A549 treated with GW870086 at 1 μM for 4 hours (cell line): ENCODE data around the gene TRPM6. TPM values are rescaled to one million over a fixed set of nuclear protein-coding genes. Genes with fewer than 3 reads are reported as not detected.

Experiments used
- total RNA-seq: library from RNA; stranded (reverse); fragments of 200-300 nt; extraction: Qiagen RNA extraction; gene quantifications from 5 replicates; pipeline ENCODE4 v1.2.3, GENCODE V29; 2022; ENCODE audit warnings: low read depth

The TRPM6 gene
- total RNA-seq, result 1.5 to 2.0 TPM (median 1.9 TPM) in 5 replicates

GRCh38 chr9:74887041-74887980 lies at the start of gene TRPM6:
TSS of gene TRPM6 (minus strand) at chr9:74887921. CDS start at chr9:74887856, 65 bp downstream.

Other genes starting within 250 kb of the TRPM6 start
- 7.8 to 12.5 TPM (median 11.2 TPM) in 5 replicates for gene C9orf40, start 65.0 kb upstream of the TRPM6 start, total RNA-seq
- 9.2 to 14.6 TPM (median 13.7 TPM) in 5 replicates for gene CARNMT1, start 140.4 kb upstream of the TRPM6 start, total RNA-seq
- gene NMRK1, start 200.2 kb upstream of the TRPM6 start, total RNA-seq, result 4.6 to 6.5 TPM (median 5.9 TPM) in 5 replicates
- gene OSTF1, start 200.6 kb upstream of the TRPM6 start, total RNA-seq, result 14.8 to 18.3 TPM (median 15.7 TPM) in 5 replicates